CD4-positive, alpha-beta T cell (primary cell): ENCODE results near the gene CITED4. TPM values are rescaled to one million over a fixed set of nuclear protein-coding genes. Genes with fewer than 3 reads are reported as not detected.

Source experiments
- ATAC-seq: fragments of 200-7000 bp; cut with Tn5 transposase; one replicate; pipeline ENCODE4 v1.10.0; 2022; ENCODE audit warnings: mild to moderate bottlenecking; ENCODE audit not compliant: poor library complexity
- CTCF ChIA-PET: fragments of 350-600 bp; sonication (Branson Sonifier 250); formaldehyde crosslinking; loops from one replicate; lab custom pipeline; 2021; ENCODE audit warnings: antibody characterized with exemption, inconsistent platforms; lab: Charles Lee
- POLR2A ChIA-PET: fragments of 350-600 bp; sonication (Branson Sonifier 250); formaldehyde crosslinking; loops from one replicate; lab custom pipeline; 2021; ENCODE audit warnings: antibody characterized with exemption, inconsistent platforms; lab: Charles Lee
- DNase-seq, 14 experiments: peaks; one replicate each; pipeline ENCODE4 v3.0.0-alpha.2; 2013 to 2020; ENCODE audit warnings: mixed read lengths in 2 of 14
- H3K27ac ChIP-seq, 2 donors: one replicate each; pipeline versions ENCODE4 v1.5.1 to v1.7.0; 2013; ENCODE audit warnings: low read length in 2 of 2, low read depth in 1 of 2, mild to moderate bottlenecking in 1 of 2
- H3K27me3 ChIP-seq, 2 experiments: 1 replicate in 1 of 2; 2 replicates in 1 of 2; pipeline versions ENCODE4 v1.6.1 to v1.7.0; 2013; ENCODE audit warnings: low read length in 2 of 2, control low read depth in 1 of 2, mild to moderate bottlenecking in 1 of 2, moderate library complexity in 1 of 2; ENCODE audit not compliant: insufficient read depth in 2 of 2, control insufficient read depth in 1 of 2
- H3K36me3 ChIP-seq: one replicate; pipeline ENCODE4 v1.6.1; 2013; ENCODE audit warnings: low read length, control low read depth; ENCODE audit not compliant: insufficient read depth
- H3K4me1 ChIP-seq: one replicate; pipeline ENCODE4 v1.6.1; 2013; ENCODE audit warnings: low read length, control low read depth; ENCODE audit not compliant: insufficient read depth
- H3K4me3 ChIP-seq: one replicate; pipeline ENCODE4 v1.5.1; 2013; ENCODE audit warnings: mild to moderate bottlenecking, low read length, moderate library complexity
- H3K9me3 ChIP-seq, 2 experiments: 1 replicate in 1 of 2; 2 replicates in 1 of 2; pipeline versions ENCODE4 v1.6.1 to v1.7.0; 2013; ENCODE audit warnings: low read length in 2 of 2, mild to moderate bottlenecking in 2 of 2, control low read depth in 1 of 2, moderate library complexity in 1 of 2; ENCODE audit not compliant: control insufficient read depth in 1 of 2, insufficient read depth in 1 of 2
- H3K27ac Mint-ChIP-seq: one replicate; pipeline ENCODE4 v1.8.0; 2020; ENCODE audit warnings: mixed read lengths
- H3K27me3 Mint-ChIP-seq: one replicate; pipeline ENCODE4 v1.8.0; 2021; ENCODE audit warnings: mixed read lengths
- H3K36me3 Mint-ChIP-seq: one replicate; pipeline ENCODE4 v1.8.0; 2021; ENCODE audit warnings: low read depth, mixed read lengths
- H3K4me1 Mint-ChIP-seq: one replicate; pipeline ENCODE4 v1.8.0; 2021; ENCODE audit warnings: low read depth, mixed read lengths
- H3K4me3 Mint-ChIP-seq: one replicate; pipeline ENCODE4 v1.8.0; 2020; ENCODE audit warnings: mild to moderate bottlenecking, mixed read lengths
- H3K9me3 Mint-ChIP-seq: one replicate; pipeline ENCODE4 v1.8.0; 2020; ENCODE audit warnings: mixed read lengths
- intact Hi-C, 2 experiments: fragments of 100-400 bp; cut with DNase I in 1 of 2; cut with micrococcal nuclease in 1 of 2; formaldehyde crosslinking; loops; one replicate each; pipeline versions ENCODE4 v1.15.1 to v1.9.0; 2023 to 2025; cut with DNase I, micrococcal nuclease
- total RNA-seq, 174 experiments: library from RNA in 2 of 174; stranded (reverse) in 2 of 174; gene quantifications; one replicate each; pipeline ENCODE4 v1.2.3 and lab custom pipeline; 2021 to 2026
- TF ChIP-seq, protein P1 (sequence below): fragments of 200-600 bp; IDR thresholded peaks from one replicate; pipeline ENCODE4 v1.8.0; 2022; ENCODE audit warnings: antibody characterized with exemption, mild to moderate bottlenecking

The CITED4 gene
- total RNA-seq, 2 experiments from 2014 or later: 51.6 to 52.0 TPM

GRCh38 chr1:40876436-40876761, 14.2 kb upstream of the CITED4 start:
- Histone ChIP-seq H3K4me1 (peaks cover 32% of the 10 kb centered on the region), H3K36me3 (no peaks in the 10 kb centered on the region), H3K27me3 (peaks cover 0 to 5% of the 10 kb centered on the region in 2 experiments), H3K9me3 (no peaks in the 10 kb centered on the region), H3K4me3 (no peak overlapping the region), H3K27ac (no peak overlapping the region)
- Mint-ChIP-seq H3K36me3 (no peaks in the 10 kb centered on the region), H3K4me3 (no peak overlapping the region), H3K4me1 (peaks cover 16% of the 10 kb centered on the region), H3K9me3 (peaks cover 2% of the 10 kb centered on the region), H3K27me3 (no peaks in the 10 kb centered on the region), H3K27ac (no peak overlapping the region)
- ChIA-PET POLR2A (interaction anchor here (3.3 kb wide), 1 partner anchor 15 kb away, joined by 23 read pairs; the partner anchor contains the start of gene CITED4), CTCF (interaction anchor here (1.2 kb wide), 1 partner anchor 76 kb away, joined by 3 read pairs; no protein-coding TSS in a partner anchor)
- TF ChIP-seq, protein P1, sequence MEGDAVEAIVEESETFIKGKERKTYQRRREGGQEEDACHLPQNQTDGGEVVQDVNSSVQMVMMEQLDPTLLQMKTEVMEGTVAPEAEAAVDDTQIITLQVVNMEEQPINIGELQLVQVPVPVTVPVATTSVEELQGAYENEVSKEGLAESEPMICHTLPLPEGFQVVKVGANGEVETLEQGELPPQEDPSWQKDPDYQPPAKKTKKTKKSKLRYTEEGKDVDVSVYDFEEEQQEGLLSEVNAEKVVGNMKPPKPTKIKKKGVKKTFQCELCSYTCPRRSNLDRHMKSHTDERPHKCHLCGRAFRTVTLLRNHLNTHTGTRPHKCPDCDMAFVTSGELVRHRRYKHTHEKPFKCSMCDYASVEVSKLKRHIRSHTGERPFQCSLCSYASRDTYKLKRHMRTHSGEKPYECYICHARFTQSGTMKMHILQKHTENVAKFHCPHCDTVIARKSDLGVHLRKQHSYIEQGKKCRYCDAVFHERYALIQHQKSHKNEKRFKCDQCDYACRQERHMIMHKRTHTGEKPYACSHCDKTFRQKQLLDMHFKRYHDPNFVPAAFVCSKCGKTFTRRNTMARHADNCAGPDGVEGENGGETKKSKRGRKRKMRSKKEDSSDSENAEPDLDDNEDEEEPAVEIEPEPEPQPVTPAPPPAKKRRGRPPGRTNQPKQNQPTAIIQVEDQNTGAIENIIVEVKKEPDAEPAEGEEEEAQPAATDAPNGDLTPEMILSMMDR: no peak
- intact Hi-C loops: no loop called here
- DNase-seq (no peak), ATAC-seq (no peak)

DNA sequence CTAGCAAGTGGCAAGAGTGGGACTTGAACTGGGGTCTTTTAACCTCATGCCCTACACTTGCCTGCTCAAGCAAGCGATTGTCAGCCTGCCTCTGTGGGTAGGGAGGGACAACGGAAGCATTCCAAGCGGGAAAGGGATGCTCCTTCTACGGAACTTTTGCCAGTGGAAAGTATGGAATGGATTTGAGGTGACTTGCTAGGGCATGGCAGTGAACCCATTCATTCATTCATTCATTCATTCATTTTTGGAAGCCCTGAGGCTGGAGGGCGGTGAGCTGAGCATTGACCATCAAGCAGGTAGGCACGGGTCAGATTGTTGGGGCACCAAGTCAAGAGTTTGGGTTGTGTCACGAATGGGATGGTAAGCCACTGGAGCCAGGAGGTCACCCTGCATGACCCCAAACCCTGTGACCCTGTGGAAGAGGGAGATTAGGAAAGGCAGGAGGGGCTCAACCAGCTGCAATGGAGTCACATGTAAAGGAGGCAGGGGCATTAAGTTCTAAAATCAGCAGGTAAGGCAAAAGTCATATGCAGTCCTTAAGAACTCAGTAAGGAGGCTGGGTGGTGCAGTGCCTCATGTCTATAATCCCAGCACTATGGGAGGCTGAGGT, 11.8 kb upstream of the CITED4 start:
- intact Hi-C loops: no loop called here
- DNase-seq (no peak), ATAC-seq (no peak)
- H3K9me3 Mint-ChIP-seq: peaks cover 6% of the 10 kb centered on the region
- peaks cover 16% of the 10 kb centered on the region for H3K4me1 Mint-ChIP-seq
- TF ChIP-seq, protein P1: no peak
- POLR2A ChIA-PET: no interaction called here
- Histone ChIP-seq H3K27me3 (no peaks in the 10 kb centered on the region), H3K4me3 (no peak overlapping the region), H3K36me3 (no peaks in the 10 kb centered on the region), H3K9me3 (no peaks in the 10 kb centered on the region), H3K4me1 (peaks cover 32% of the 10 kb centered on the region), H3K27ac (no peak overlapping the region)
- no peaks in the 10 kb centered on the region for H3K36me3 Mint-ChIP-seq
- no peaks in the 10 kb centered on the region for H3K27me3 Mint-ChIP-seq
- H3K4me3 Mint-ChIP-seq: no peak overlapping the region
- CTCF ChIA-PET: no interaction called here
- no peak overlapping the region for H3K27ac Mint-ChIP-seq

- H3K4me3 ChIP-seq: no peak overlapping the region
- ChIA-PET POLR2A (interaction anchor here (1.4 kb wide), 1 partner anchor 10 kb away, joined by 3 read pairs; the partner anchor contains the start of gene CITED4), CTCF (no interaction called here)
- intact Hi-C loops: no loop called here
- no peak overlapping the region for H3K27ac ChIP-seq
- H3K4me3 Mint-ChIP-seq: no peak overlapping the region
- peaks cover 24% of the 10 kb centered on the region for H3K4me1 ChIP-seq
- DNase-seq (no peak), ATAC-seq (no peak)
- no peak overlapping the region for H3K27ac Mint-ChIP-seq
- H3K27me3 ChIP-seq: no peaks in the 10 kb centered on the region
- TF ChIP-seq, protein P1: no peak
- H3K27me3 Mint-ChIP-seq: no peaks in the 10 kb centered on the region
- no peaks in the 10 kb centered on the region for H3K36me3 ChIP-seq
- H3K4me1 Mint-ChIP-seq: peaks cover 16% of the 10 kb centered on the region
- H3K36me3 Mint-ChIP-seq: no peaks in the 10 kb centered on the region
- H3K9me3 ChIP-seq: no peaks in the 10 kb centered on the region
- peaks cover 6% of the 10 kb centered on the region for H3K9me3 Mint-ChIP-seq
These were observed 10.1 kb upstream of the CITED4 start for GRCh38 chr1:40872276-40872675.
